ENCODE results near the gene ZSCAN5B. TPM values are rescaled to one million over a fixed set of nuclear protein-coding genes. Genes with fewer than 3 reads are reported as not detected.
A peak's percentile ranks its signal among the peaks of the same experiment; 100 is the strongest.

Gene ZSCAN5B
- total and polyA plus RNA-seq, 12 donors = 0.06 TPM; not detected in 11

DNA sequence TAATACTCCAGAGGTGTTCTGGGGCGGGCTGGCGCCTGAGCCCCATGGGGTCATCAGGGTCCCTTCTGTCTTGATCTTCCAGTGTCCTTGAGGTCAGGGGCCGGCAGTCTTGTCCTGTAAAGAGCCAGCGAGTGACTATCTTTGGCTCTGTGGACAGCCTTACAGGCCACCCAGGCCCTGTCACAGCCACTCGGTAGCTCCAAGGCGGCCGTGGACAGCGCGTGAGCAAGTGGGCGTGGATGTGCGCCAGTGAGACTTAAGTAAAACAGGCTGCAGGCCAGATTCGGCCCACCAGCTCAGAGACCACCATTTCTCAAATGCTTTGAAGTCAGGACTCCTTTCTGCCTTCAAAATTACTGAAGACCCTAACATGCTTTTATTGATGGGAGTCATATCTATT, 52.8 kb downstream of the ZSCAN5B start:
- H3K27ac ChIP-seq = peak overlapping the region in 2 of 10 donors; percentile 5 to 55
- ATAC-seq = no peak
- no peaks in the 10 kb centered on the region for H3K9me3 ChIP-seq
- peaks cover 0 to 30% (median 14%) of the 10 kb centered on the region in 9 donors for H3K4me1 ChIP-seq
- H3K27me3 ChIP-seq = no peaks in the 10 kb centered on the region
- intact Hi-C loops (cut with DNase I) = loop anchor here in 4 of 10 donors (5.0 to 10.0 kb wide), 2 partner anchors 38 to 170 kb away; partner anchors contain the start of gene ZSCAN5A (in 2 of the 4)
- 90% methylated on average over 12 of the region's 12 CpGs for WGBS, 2 donors
- peaks cover 0 to 38% (median 0%) of the 10 kb centered on the region in 9 donors for H3K36me3 ChIP-seq
- TF ChIP-seq, protein P1, sequence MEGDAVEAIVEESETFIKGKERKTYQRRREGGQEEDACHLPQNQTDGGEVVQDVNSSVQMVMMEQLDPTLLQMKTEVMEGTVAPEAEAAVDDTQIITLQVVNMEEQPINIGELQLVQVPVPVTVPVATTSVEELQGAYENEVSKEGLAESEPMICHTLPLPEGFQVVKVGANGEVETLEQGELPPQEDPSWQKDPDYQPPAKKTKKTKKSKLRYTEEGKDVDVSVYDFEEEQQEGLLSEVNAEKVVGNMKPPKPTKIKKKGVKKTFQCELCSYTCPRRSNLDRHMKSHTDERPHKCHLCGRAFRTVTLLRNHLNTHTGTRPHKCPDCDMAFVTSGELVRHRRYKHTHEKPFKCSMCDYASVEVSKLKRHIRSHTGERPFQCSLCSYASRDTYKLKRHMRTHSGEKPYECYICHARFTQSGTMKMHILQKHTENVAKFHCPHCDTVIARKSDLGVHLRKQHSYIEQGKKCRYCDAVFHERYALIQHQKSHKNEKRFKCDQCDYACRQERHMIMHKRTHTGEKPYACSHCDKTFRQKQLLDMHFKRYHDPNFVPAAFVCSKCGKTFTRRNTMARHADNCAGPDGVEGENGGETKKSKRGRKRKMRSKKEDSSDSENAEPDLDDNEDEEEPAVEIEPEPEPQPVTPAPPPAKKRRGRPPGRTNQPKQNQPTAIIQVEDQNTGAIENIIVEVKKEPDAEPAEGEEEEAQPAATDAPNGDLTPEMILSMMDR (IDR thresholded peaks at IDR 0.05) = no peak
- DNase-seq = no peak
- no peak overlapping the region for H3K4me3 ChIP-seq

DNA sequence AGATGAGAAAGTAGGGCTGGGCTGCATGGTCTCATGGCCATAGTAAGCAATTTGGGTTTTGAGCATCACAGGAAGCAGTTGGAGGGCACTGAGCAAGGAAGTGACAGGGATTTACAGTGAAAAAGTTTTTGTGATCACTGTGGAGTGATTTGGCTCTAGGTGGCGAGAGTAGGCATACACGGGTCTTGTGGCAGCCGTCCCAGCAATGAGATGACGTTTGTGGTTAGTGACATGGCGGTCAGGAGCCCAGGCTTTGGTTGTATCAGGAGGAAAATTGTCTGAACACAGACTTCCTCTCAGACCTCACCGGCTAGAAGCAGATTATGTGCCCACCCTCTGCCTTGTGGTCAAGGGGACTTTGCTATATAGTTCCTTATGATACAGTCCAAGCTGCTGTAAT, 53.2 kb downstream of the ZSCAN5B start:
- H3K4me1 ChIP-seq = peaks cover 0 to 30% (median 17%) of the 10 kb centered on the region in 9 donors
- peak overlapping the region in 2 of 10 donors; percentile 5 to 55 for H3K27ac ChIP-seq
- H3K36me3 ChIP-seq = peaks cover 0 to 33% (median 0%) of the 10 kb centered on the region in 9 donors
- DNase-seq = no peak
- no peaks in the 10 kb centered on the region for H3K9me3 ChIP-seq
- H3K4me3 ChIP-seq = no peak overlapping the region
- TF ChIP-seq, protein P1 (IDR thresholded peaks at IDR 0.05) = no peak
- intact Hi-C loops (cut with DNase I) = loop anchor here in 3 of 10 donors (5.0 to 10.0 kb wide), 2 partner anchors 37 to 170 kb away; partner anchors contain the start of gene ZSCAN5A (in 2 of the 3)
- 69 to 71% methylated on average over 6 of the region's 6 CpGs for WGBS, 2 donors
- no peaks in the 10 kb centered on the region for H3K27me3 ChIP-seq
- ATAC-seq = no peak

DNA sequence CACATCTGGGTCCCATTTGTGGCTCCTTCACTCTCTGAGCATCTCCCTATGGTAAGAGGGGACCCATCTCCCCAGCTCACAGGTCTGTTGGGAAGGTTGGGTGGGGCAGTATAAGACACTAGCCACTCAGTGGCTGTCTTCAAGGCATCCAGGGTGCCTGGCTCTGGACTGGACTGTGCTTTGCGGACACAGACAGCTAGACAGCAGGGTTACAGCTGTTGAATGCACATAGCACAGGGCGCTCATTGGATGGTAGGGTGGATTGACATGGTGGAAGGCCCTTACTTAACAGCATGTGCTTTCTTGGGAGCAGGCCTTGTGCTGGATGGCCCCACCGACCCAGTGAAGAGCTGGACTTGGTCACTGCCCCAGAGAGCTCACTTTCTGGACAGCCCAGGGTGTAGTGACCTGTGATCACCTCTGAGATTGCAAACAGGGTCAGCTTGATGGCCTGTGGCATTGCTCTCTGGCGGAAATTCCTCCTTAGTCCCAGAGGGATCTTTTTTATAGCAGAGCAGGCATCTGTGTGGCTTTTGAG, 54.6 kb downstream of the ZSCAN5B start:
- 82 to 88% methylated on average over 4 of the region's 4 CpGs for WGBS, 2 donors
- intact Hi-C loops (cut with DNase I) = loop anchor here in 3 of 10 donors (5.0 to 10.0 kb wide), 2 partner anchors 36 to 172 kb away; partner anchors contain the start of gene ZSCAN5A (in 2 of the 3)
- H3K27ac ChIP-seq = no peak overlapping the region
- TF ChIP-seq, protein P1 (IDR thresholded peaks at IDR 0.05) = no peak
- peaks cover 0 to 30% (median 17%) of the 10 kb centered on the region in 9 donors for H3K4me1 ChIP-seq
- H3K4me3 ChIP-seq = no peak overlapping the region
- H3K27me3 ChIP-seq = no peaks in the 10 kb centered on the region
- no peak for ATAC-seq
- no peaks in the 10 kb centered on the region for H3K9me3 ChIP-seq
- no peak for DNase-seq
- peaks cover 0 to 24% (median 0%) of the 10 kb centered on the region in 9 donors for H3K36me3 ChIP-seq

DNA sequence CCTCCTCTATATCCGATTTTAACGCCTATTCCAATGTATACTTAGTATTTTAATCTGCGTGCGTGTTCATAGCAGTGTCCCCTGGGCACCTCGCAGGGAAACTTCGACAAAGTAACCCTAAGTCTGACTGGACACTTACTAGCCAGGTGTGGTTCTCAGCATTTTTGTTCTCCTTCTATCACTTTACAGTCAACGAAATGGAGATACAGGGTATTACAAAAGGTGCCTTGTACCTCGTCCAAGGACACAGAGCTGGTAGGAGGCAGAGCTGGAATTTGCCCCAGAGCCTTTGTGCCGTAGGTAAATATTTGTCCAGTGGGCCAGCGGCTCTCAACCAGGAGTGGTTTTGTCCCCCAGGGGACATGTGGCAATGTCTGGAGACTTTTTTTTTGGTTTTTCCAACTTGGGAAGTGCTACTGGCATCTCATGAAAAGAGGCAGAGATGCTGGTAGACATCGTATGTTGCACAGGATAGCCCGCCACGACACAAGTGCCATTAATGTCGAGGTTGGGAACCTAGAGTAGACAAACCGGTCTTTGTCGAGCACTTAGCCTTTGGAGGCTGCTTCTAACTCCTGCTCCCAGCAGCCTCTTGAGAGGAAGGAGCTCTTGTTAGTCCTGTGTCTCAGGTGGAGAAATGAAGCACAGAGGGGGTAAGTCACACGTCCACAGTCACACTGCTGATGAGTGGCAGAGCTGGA, 55.3 kb downstream of the ZSCAN5B start:
- Histone ChIP-seq H3K27ac (peak overlapping the region in 8 of 10 donors; percentile 55 to 90 (median 86)), H3K36me3 (peaks cover 0 to 16% (median 0%) of the 10 kb centered on the region in 9 donors), H3K27me3 (no peaks in the 10 kb centered on the region), H3K9me3 (no peaks in the 10 kb centered on the region), H3K4me1 (peaks cover 0 to 30% (median 17%) of the 10 kb centered on the region in 9 donors), H3K4me3 (peak overlapping the region; percentile 32 to 70 (median 64))
- DNase-seq = no peak
- no peak for ATAC-seq
- 62 to 63% methylated on average over 17 of the region's 17 CpGs for WGBS, 2 donors
- TF ChIP-seq, protein P1 (IDR thresholded peaks at IDR 0.05) = no peak
- intact Hi-C loops (cut with DNase I) = loop anchor here in 3 of 10 donors (5.0 to 10.0 kb wide), 2 partner anchors 35 to 173 kb away; partner anchors contain the start of gene ZSCAN5A (in 2 of the 3)
